K562 (cell line): Measurements from ENCODE around the gene ONECUT1.

Source experiments
- ELF4 ChIP-seq: fragments of 450-650 bp; formaldehyde crosslinking; IDR thresholded peaks from 2 replicates; pipeline ENCODE4 v1.4.0; 2022; ENCODE audit warnings: missing genetic modification characterization
- EP300 ChIP-seq: IDR thresholded peaks from 2 replicates; pipeline ENCODE4 v1.6.1; 2012; ENCODE audit warnings: low read length, improper control_type of control experiment
- NELFE ChIP-seq: IDR thresholded peaks from 2 replicates; pipeline ENCODE4 v1.6.1; 2011; ENCODE audit warnings: mild to moderate bottlenecking; ENCODE audit not compliant: insufficient read depth, insufficient read length
- PHF8 ChIP-seq: fragments of 200-600 bp; sonication (generic); IDR thresholded peaks from 2 replicates; pipeline ENCODE4 v1.6.1; 2012; ENCODE audit warnings: mixed run types, mild to moderate bottlenecking, inconsistent platforms, low read length, moderate library complexity, borderline replicate concordance
- TFAM ChIP-seq: fragments of 250-450 bp; sonication (Bioruptor Pico); conservative IDR thresholded peaks from 2 replicates; pipeline ENCODE4 v1.5.0; 2021; ENCODE audit warnings: mild to moderate bottlenecking, moderate library complexity
- ZNF263 ChIP-seq: sonication (generic); formaldehyde crosslinking; IDR thresholded peaks from 2 replicates; pipeline ENCODE4 v1.8.0; 2022; ENCODE audit warnings: mild to moderate bottlenecking, missing genetic modification reagents, borderline replicate concordance
- TF ChIP-seq, protein P1 (sequence below): fragments of 250-450 bp; sonication (Bioruptor Pico); IDR thresholded peaks from 2 replicates; pipeline ENCODE4 v1.4.0; 2020; ENCODE audit warnings: mild to moderate bottlenecking, moderate library complexity, borderline replicate concordance
- TF ChIP-seq, protein P2 (sequence below): fragments of 250-450 bp; sonication (Bioruptor Pico); IDR thresholded peaks from 2 replicates; pipeline ENCODE4 v1.5.0; 2021
- TF ChIP-seq, protein P3 (sequence below): fragments of 250-450 bp; sonication (Bioruptor Pico); IDR thresholded peaks from 2 replicates; pipeline ENCODE4 v1.4.0; 2020
- TF ChIP-seq, protein P4 (sequence below): fragments of 250-450 bp; sonication (Bioruptor Pico); IDR thresholded peaks from 2 replicates; pipeline ENCODE4 v1.5.0; 2022; ENCODE audit warnings: mild to moderate bottlenecking

DNA sequence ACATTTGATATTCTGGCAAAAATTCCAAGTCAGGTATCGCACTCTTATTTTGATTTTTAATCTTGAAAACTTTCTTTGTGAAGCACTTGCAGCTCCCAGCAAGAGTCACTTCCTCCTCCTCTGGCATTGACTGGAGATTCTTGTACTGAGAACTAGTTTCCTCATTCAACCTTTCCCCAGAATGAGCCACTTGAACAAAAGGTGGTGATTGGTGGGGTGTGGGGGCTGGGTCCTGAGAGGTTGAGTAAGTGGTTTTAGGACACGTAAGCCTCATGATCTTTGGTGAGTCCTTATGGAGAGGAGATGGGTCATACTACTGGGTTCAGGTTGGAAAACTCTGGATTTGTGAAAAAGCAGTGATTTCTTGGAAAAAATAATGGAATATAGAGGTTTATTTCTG is 32.3 kb upstream of the ONECUT1 start:
- TF ChIP-seq, protein P1, sequence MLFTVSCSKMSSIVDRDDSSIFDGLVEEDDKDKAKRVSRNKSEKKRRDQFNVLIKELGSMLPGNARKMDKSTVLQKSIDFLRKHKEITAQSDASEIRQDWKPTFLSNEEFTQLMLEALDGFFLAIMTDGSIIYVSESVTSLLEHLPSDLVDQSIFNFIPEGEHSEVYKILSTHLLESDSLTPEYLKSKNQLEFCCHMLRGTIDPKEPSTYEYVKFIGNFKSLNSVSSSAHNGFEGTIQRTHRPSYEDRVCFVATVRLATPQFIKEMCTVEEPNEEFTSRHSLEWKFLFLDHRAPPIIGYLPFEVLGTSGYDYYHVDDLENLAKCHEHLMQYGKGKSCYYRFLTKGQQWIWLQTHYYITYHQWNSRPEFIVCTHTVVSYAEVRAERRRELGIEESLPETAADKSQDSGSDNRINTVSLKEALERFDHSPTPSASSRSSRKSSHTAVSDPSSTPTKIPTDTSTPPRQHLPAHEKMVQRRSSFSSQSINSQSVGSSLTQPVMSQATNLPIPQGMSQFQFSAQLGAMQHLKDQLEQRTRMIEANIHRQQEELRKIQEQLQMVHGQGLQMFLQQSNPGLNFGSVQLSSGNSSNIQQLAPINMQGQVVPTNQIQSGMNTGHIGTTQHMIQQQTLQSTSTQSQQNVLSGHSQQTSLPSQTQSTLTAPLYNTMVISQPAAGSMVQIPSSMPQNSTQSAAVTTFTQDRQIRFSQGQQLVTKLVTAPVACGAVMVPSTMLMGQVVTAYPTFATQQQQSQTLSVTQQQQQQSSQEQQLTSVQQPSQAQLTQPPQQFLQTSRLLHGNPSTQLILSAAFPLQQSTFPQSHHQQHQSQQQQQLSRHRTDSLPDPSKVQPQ (CRISPR knock-in tag), result no peak
- TF ChIP-seq ZNF263 (CRISPR knock-in tag) (no peak), EP300 (no peak), TFAM (no peak), PHF8 (no peak), ELF4 (CRISPR knock-in tag) (no peak), NELFE (no peak)
- TF ChIP-seq, protein P2, sequence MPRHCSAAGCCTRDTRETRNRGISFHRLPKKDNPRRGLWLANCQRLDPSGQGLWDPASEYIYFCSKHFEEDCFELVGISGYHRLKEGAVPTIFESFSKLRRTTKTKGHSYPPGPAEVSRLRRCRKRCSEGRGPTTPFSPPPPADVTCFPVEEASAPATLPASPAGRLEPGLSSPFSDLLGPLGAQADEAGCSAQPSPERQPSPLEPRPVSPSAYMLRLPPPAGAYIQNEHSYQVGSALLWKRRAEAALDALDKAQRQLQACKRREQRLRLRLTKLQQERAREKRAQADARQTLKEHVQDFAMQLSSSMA (CRISPR knock-in tag), result no peak
- TF ChIP-seq, protein P3, sequence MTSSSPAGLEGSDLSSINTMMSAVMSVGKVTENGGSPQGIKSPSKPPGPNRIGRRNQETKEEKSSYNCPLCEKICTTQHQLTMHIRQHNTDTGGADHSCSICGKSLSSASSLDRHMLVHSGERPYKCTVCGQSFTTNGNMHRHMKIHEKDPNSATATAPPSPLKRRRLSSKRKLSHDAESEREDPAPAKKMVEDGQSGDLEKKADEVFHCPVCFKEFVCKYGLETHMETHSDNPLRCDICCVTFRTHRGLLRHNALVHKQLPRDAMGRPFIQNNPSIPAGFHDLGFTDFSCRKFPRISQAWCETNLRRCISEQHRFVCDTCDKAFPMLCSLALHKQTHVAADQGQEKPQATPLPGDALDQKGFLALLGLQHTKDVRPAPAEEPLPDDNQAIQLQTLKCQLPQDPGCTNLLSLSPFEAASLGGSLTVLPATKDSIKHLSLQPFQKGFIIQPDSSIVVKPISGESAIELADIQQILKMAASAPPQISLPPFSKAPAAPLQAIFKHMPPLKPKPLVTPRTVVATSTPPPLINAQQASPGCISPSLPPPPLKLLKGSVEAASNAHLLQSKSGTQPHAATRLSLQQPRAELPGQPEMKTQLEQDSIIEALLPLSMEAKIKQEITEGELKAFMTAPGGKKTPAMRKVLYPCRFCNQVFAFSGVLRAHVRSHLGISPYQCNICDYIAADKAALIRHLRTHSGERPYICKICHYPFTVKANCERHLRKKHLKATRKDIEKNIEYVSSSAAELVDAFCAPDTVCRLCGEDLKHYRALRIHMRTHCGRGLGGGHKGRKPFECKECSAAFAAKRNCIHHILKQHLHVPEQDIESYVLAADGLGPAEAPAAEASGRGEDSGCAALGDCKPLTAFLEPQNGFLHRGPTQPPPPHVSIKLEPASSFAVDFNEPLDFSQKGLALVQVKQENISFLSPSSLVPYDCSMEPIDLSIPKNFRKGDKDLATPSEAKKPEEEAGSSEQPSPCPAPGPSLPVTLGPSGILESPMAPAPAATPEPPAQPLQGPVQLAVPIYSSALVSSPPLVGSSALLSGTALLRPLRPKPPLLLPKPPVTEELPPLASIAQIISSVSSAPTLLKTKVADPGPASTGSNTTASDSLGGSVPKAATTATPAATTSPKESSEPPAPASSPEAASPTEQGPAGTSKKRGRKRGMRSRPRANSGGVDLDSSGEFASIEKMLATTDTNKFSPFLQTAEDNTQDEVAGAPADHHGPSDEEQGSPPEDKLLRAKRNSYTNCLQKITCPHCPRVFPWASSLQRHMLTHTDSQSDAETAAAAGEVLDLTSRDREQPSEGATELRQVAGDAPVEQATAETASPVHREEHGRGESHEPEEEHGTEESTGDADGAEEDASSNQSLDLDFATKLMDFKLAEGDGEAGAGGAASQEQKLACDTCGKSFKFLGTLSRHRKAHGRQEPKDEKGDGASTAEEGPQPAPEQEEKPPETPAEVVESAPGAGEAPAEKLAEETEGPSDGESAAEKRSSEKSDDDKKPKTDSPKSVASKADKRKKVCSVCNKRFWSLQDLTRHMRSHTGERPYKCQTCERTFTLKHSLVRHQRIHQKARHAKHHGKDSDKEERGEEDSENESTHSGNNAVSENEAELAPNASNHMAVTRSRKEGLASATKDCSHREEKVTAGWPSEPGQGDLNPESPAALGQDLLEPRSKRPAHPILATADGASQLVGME (CRISPR knock-in tag), result no peak
- TF ChIP-seq, protein P4, sequence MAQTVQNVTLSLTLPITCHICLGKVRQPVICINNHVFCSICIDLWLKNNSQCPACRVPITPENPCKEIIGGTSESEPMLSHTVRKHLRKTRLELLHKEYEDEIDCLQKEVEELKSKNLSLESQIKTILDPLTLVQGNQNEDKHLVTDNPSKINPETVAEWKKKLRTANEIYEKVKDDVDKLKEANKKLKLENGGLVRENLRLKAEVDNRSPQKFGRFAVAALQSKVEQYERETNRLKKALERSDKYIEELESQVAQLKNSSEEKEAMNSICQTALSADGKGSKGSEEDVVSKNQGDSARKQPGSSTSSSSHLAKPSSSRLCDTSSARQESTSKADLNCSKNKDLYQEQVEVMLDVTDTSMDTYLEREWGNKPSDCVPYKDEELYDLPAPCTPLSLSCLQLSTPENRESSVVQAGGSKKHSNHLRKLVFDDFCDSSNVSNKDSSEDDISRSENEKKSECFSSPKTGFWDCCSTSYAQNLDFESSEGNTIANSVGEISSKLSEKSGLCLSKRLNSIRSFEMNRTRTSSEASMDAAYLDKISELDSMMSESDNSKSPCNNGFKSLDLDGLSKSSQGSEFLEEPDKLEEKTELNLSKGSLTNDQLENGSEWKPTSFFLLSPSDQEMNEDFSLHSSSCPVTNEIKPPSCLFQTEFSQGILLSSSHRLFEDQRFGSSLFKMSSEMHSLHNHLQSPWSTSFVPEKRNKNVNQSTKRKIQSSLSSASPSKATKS (CRISPR knock-in tag), result no peak
